HPDE6-E6E7 (cell line): ENCODE measurements around the gene CLASP1.
"Not testable (repeated sequence)": the region's sequence is repeated elsewhere in the genome, so short reads cannot be mapped to it uniquely, and the experiment has no call there.

Experiments used
- DNase-seq: peaks from one replicate; pipeline ENCODE4 v3.0.0; 2011; ENCODE audit warnings: missing footprints; ENCODE audit errors: extremely low spot score

The CLASP1 gene

GRCh38 chr2:121475811-121476571, 173.3 kb downstream of the CLASP1 start:
- no peak for DNase-seq

- DNase-seq, result no peak
These were observed 175.8 kb downstream of the CLASP1 start for GRCh38 chr2:121473512-121473911.

GRCh38 chr2:121472470-121472993, 176.7 kb downstream of the CLASP1 start:
- DNase-seq, result no peak

- no peak for DNase-seq
These were observed 177.5 kb downstream of the CLASP1 start for GRCh38 chr2:121471532-121472469.

- no peak for DNase-seq
These were observed 178.3 kb downstream of the CLASP1 start for GRCh38 chr2:121470917-121471316.

- no peak for DNase-seq
These were observed 179.9 kb downstream of the CLASP1 start for GRCh38 chr2:121469356-121469755.

GRCh38 chr2:121468936-121469335, 180.3 kb downstream of the CLASP1 start:
- DNase-seq, result no peak

GRCh38 chr2:121459291-121459690, 190.0 kb downstream of the CLASP1 start:
- DNase-seq, result no peak

- no peak for DNase-seq
These were observed 192.9 kb downstream of the CLASP1 start for GRCh38 chr2:121456325-121456724.

GRCh38 chr2:121455446-121455845, 193.8 kb downstream of the CLASP1 start:
- DNase-seq, result no peak

GRCh38 chr2:121454549-121455090, 194.6 kb downstream of the CLASP1 start:
- no peak for DNase-seq

- DNase-seq, result no peak
These were observed 197.9 kb downstream of the CLASP1 start for GRCh38 chr2:121451398-121451797.

- no peak for DNase-seq
These were observed 199.0 kb downstream of the CLASP1 start for GRCh38 chr2:121450301-121450700.

- DNase-seq, result no peak
These were observed 202.5 kb downstream of the CLASP1 start for GRCh38 chr2:121446647-121447241.

GRCh38 chr2:121442889-121443288, 206.4 kb downstream of the CLASP1 start:
- DNase-seq, result no peak

- DNase-seq, result not testable (repeated sequence)
These were observed 211.0 kb downstream of the CLASP1 start for GRCh38 chr2:121438290-121438689.

- no peak for DNase-seq
These were observed 212.3 kb downstream of the CLASP1 start for GRCh38 chr2:121436918-121437317.

GRCh38 chr2:121435790-121436189, 213.5 kb downstream of the CLASP1 start:
- no peak for DNase-seq

GRCh38 chr2:121431214-121431613, 218.0 kb downstream of the CLASP1 start:
- no peak for DNase-seq

GRCh38 chr2:121429927-121430520, 219.2 kb downstream of the CLASP1 start:
- no peak for DNase-seq

GRCh38 chr2:121429119-121429903, 220.0 kb downstream of the CLASP1 start:
- DNase-seq, result no peak
